Epithelial cell of esophagus (primary cell): ENCODE data around the gene TPBGL.
A peak's percentile ranks its signal among the peaks of the same experiment; 100 is the strongest.

Source experiments
- DNase-seq: peaks from one replicate; pipeline ENCODE4 v3.0.0; 2010; ENCODE audit warnings: low read depth
- H3K4me3 ChIP-seq: 2 replicates; pipeline ENCODE4 v1.5.1; 2011; ENCODE audit warnings: mild to moderate bottlenecking, low read length, control low read depth
- CTCF ChIP-seq: IDR thresholded peaks from 2 replicates; pipeline ENCODE4 v1.5.1; 2011; ENCODE audit warnings: low read depth, mild to moderate bottlenecking, low read length, control low read depth, inconsistent platforms; ENCODE audit not compliant: insufficient read depth; ENCODE audit errors: missing control alignments

The TPBGL gene

GRCh38 chr11:75229466-75229865 lies 11.1 kb upstream of the TPBGL start:
- DNase-seq, result no peak
- no peak overlapping the region for H3K4me3 ChIP-seq
- TF ChIP-seq CTCF, result no peak

GRCh38 chr11:75230621-75231020 lies 10.0 kb upstream of the TPBGL start:
- no peak for DNase-seq
- no peak overlapping the region for H3K4me3 ChIP-seq
- TF ChIP-seq CTCF, result no peak

- TF ChIP-seq CTCF, result no peak
- peak; percentile 70 for DNase-seq
- no peak overlapping the region for H3K4me3 ChIP-seq
Observed at GRCh38 chr11:75233754-75234172, 6.8 kb upstream of the TPBGL start.

GRCh38 chr11:75236062-75236461 lies 4.5 kb upstream of the TPBGL start:
- DNase-seq, result no peak
- TF ChIP-seq CTCF, result no peak
- H3K4me3 ChIP-seq, result no peak overlapping the region

- H3K4me3 ChIP-seq, result no peak overlapping the region
- no peak for DNase-seq
- no peak for TF ChIP-seq CTCF
Observed at GRCh38 chr11:75237050-75237449, 3.5 kb upstream of the TPBGL start.

- no peak for TF ChIP-seq CTCF
Observed at GRCh38 chr11:75238595-75239440, 1.8 kb upstream of the TPBGL start.

More at GRCh38 chr11:75238595-75239440, 1.8 kb upstream of the TPBGL start:
- DNase-seq, result no peak
- H3K4me3 ChIP-seq, result no peak overlapping the region
